ENCODE data around the gene KCND3. TPM values are rescaled to one million over a fixed set of nuclear protein-coding genes. Genes with fewer than 3 reads are reported as not detected.

The KCND3 gene
- polyA plus RNA-seq, 1 donor (not counting 4 experiments of a cell fraction or from before 2014, with no cell fraction given): 0.21 TPM

DNA sequence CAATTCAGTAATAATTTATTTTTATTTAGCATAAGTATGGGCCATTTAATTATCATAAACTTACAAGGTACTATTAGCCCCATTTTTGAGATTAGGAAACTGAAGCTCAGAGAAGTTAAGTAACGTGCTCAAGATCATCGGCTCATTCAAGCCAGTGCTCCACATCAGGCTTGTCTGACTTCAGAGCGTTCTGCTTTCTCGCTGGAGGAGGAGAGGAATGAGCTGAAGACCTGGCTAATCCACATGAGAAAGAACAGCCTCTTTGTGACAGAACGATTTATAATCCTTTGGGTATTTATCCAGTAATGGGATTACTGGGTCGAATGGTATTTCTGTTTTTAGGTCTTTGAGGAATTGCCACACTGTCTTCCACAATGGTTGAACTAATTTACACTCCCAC lies 194.1 kb downstream of the KCND3 start:
- H4K20me1 ChIP-seq (ENCODE audit: control insufficient read depth, extremely low read depth, insufficient read depth, low read length): no peaks in the 10 kb centered on the region
- no peak overlapping the region for H3K4me2 ChIP-seq (ENCODE audit: control insufficient read depth, extremely low read depth, insufficient read depth, low read depth, low read length)
- no peaks in the 10 kb centered on the region for H3K36me3 ChIP-seq (ENCODE audit: control insufficient read depth in 2 of 2, extremely low read depth in 1 of 2, insufficient read depth in 2 of 2, low read length in 2 of 2)
- DNase-seq (ENCODE audit: low read depth, low spot score) (no peak), FAIRE-seq (no peak)
- no peak overlapping the region for H2AFZ ChIP-seq (ENCODE audit: control insufficient read depth, low read length)
- TF ChIP-seq, protein P1, sequence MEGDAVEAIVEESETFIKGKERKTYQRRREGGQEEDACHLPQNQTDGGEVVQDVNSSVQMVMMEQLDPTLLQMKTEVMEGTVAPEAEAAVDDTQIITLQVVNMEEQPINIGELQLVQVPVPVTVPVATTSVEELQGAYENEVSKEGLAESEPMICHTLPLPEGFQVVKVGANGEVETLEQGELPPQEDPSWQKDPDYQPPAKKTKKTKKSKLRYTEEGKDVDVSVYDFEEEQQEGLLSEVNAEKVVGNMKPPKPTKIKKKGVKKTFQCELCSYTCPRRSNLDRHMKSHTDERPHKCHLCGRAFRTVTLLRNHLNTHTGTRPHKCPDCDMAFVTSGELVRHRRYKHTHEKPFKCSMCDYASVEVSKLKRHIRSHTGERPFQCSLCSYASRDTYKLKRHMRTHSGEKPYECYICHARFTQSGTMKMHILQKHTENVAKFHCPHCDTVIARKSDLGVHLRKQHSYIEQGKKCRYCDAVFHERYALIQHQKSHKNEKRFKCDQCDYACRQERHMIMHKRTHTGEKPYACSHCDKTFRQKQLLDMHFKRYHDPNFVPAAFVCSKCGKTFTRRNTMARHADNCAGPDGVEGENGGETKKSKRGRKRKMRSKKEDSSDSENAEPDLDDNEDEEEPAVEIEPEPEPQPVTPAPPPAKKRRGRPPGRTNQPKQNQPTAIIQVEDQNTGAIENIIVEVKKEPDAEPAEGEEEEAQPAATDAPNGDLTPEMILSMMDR (optimal IDR thresholded peaks at IDR 0.05 in 1 of 3, IDR thresholded peaks at IDR 0.05 in 1 of 3, conservative IDR thresholded peaks at IDR 0.05 in 1 of 3; ENCODE audit: extremely low read depth in 1 of 3, insufficient read depth in 2 of 3, low read length in 3 of 3): no peak
- no peak for TF ChIP-seq EZH2 (IDR thresholded peaks at IDR 0.05; ENCODE audit: low read length)
- no peak overlapping the region for H3K4me3 ChIP-seq (ENCODE audit: control insufficient read depth in 2 of 3, extremely low read depth in 1 of 3, insufficient read depth in 2 of 3, low read depth in 1 of 3, low read length in 3 of 3)
- peaks cover 6% of the 10 kb centered on the region for H3K27me3 ChIP-seq (ENCODE audit: control insufficient read depth, extremely low read depth, insufficient read depth, low read length)
- H3K9me3 ChIP-seq (ENCODE audit: control insufficient read depth, low read depth, low read length): no peaks in the 10 kb centered on the region
- no peaks in the 10 kb centered on the region for H3K79me2 ChIP-seq (ENCODE audit: control insufficient read depth, insufficient read depth, low read length)
- H3K27ac ChIP-seq (ENCODE audit: control insufficient read depth, insufficient read depth, low read length): no peak overlapping the region
- H3K9me1 ChIP-seq (ENCODE audit: control insufficient read depth, extremely low read depth, insufficient read depth, low read length): no peaks in the 10 kb centered on the region
- H3K4me1 ChIP-seq (ENCODE audit: control insufficient read depth, extremely low read depth, insufficient read depth, low read length): no peaks in the 10 kb centered on the region
- no peak overlapping the region for H3K9ac ChIP-seq (ENCODE audit: control insufficient read depth, extremely low read depth, insufficient read depth, low read length)
- dilution Hi-C loops (cut with MboI; ENCODE audit: extremely low pct_ligation_motif_present, low sequenced_read_pairs): no loop called here

DNA sequence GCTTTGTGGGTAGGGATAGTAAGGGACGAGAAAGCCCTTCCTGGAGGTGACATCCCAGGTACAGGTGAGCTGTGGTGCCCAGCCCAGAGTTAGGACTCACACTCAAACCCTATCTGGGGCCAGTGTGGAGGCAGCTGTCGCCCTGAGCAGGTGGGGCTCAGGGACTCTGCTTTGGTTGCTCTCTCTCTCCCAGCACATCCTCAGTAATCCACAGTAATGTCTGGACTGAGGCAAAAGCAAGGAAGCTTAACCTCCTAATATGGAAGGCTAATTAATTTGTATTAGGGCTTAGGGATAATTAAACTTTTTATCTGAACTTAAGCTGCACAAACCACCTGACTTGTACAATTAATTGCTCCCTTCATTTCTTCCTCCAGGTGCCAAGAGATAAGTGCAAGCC lies 195.5 kb downstream of the KCND3 start:
- dilution Hi-C loops (cut with MboI; ENCODE audit: extremely low pct_ligation_motif_present, low sequenced_read_pairs): no loop called here
- DNase-seq (ENCODE audit: low read depth, low spot score): no peak
- no peaks in the 10 kb centered on the region for H3K9me1 ChIP-seq (ENCODE audit: control insufficient read depth, extremely low read depth, insufficient read depth, low read length)
- no peak overlapping the region for H3K4me3 ChIP-seq (ENCODE audit: control insufficient read depth in 2 of 3, extremely low read depth in 1 of 3, insufficient read depth in 2 of 3, low read depth in 1 of 3, low read length in 3 of 3)
- H3K9ac ChIP-seq (ENCODE audit: control insufficient read depth, extremely low read depth, insufficient read depth, low read length): no peak overlapping the region
- no peaks in the 10 kb centered on the region for H3K36me3 ChIP-seq (ENCODE audit: control insufficient read depth in 2 of 2, extremely low read depth in 1 of 2, insufficient read depth in 2 of 2, low read length in 2 of 2)
- no peak overlapping the region for H2AFZ ChIP-seq (ENCODE audit: control insufficient read depth, low read length)
- no peak overlapping the region for H3K4me2 ChIP-seq (ENCODE audit: control insufficient read depth, extremely low read depth, insufficient read depth, low read depth, low read length)
- H3K4me1 ChIP-seq (ENCODE audit: control insufficient read depth, extremely low read depth, insufficient read depth, low read length): no peaks in the 10 kb centered on the region
- no peak for FAIRE-seq
- H4K20me1 ChIP-seq (ENCODE audit: control insufficient read depth, extremely low read depth, insufficient read depth, low read length): no peaks in the 10 kb centered on the region
- no peak for TF ChIP-seq EZH2 (IDR thresholded peaks at IDR 0.05; ENCODE audit: low read length)
- TF ChIP-seq, protein P1 (optimal IDR thresholded peaks at IDR 0.05 in 1 of 3, IDR thresholded peaks at IDR 0.05 in 1 of 3, conservative IDR thresholded peaks at IDR 0.05 in 1 of 3; ENCODE audit: extremely low read depth in 1 of 3, insufficient read depth in 2 of 3, low read length in 3 of 3): no peak
- H3K9me3 ChIP-seq (ENCODE audit: control insufficient read depth, low read depth, low read length): no peaks in the 10 kb centered on the region
- H3K27ac ChIP-seq (ENCODE audit: control insufficient read depth, insufficient read depth, low read length): no peak overlapping the region
- H3K27me3 ChIP-seq (ENCODE audit: control insufficient read depth, extremely low read depth, insufficient read depth, low read length): peaks cover 6% of the 10 kb centered on the region
- H3K79me2 ChIP-seq (ENCODE audit: control insufficient read depth, insufficient read depth, low read length): no peaks in the 10 kb centered on the region

Measured in keratinocyte (primary cell).